IPS-NIHi7 (cell line): ENCODE measurements around the gene GRIP1.

Experiments used
- DNase-seq: peaks from one replicate; pipeline ENCODE4 v3.0.0; 2012; ENCODE audit warnings: mixed read lengths; ENCODE audit errors: extremely low spot score

The GRIP1 gene

GRCh38 chr12:66692170-66692569 is 13.3 kb upstream of the GRIP1 start:
- DNase-seq: no peak

GRCh38 chr12:66688846-66689439 is 10.1 kb upstream of the GRIP1 start:
- DNase-seq: peak; percentile 83

DNA sequence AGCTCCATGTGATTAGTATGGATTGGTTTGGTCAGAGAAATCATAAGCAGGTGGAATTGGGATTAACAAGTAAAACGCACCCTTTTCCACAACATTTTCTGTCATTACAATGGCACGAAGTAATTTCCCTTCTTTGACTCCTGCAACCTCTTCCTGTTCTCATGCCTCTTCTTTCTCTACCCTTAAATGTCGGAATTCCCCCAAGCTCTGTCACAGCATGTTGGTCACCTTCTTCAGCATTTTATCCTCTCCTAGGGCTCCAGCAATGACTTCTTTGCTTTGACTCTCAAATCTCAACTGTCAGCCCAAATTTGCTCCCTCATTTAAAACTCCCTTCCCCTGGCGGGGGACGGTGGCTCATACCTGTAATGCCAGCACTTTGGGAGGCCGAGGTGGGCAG is 5.3 kb upstream of the GRIP1 start:
- DNase-seq: no peak

GRCh38 chr12:66683822-66684221 is 4.9 kb upstream of the GRIP1 start:
- DNase-seq: no peak

DNA sequence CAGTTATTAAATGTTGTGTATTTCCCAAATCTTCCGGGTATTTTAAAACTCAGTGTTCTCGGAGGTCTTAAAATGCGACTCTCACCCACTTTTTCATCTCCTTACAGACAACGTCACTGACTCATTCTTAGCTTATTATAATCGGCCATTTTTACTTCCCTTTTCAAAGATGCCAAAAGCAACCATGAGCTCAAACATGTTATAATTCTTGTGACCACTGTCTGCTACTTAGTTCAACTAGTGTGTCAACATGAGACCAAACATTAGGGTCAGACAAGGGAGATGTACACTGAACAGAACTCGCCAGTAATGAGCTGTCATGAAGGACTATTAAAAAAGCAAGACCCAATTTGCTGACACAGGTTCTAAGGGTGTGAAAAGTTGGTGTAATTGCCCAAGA is 4.2 kb upstream of the GRIP1 start:
- no peak for DNase-seq

- DNase-seq: no peak
Measured at GRCh38 chr12:66679461-66680084, 697 bp upstream of the GRIP1 start.

GRCh38 chr12:66676241-66676640 is 2.6 kb downstream of the GRIP1 start:
- DNase-seq: no peak

GRCh38 chr12:66674495-66675122 is 4.3 kb downstream of the GRIP1 start:
- no peak for DNase-seq

DNA sequence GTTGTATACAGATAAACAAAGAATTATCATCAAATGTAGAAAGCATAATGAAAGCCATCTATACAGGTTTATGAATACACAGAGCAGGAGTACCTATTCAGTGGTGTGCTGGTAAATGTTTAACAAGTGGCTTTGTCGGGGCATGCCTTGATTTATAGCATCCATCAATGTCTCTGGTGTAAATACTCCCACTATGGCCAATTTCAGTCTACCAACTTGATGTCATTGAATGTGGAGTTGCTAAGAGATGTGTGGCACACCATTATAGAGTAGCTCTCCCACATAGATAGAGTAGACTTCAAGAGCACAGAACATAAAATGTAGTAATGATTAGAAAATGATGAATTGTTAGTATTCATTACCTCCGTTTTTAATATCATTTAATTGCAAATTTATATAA is 9.3 kb downstream of the GRIP1 start:
- DNase-seq: no peak

GRCh38 chr12:66668311-66668710 is 10.6 kb downstream of the GRIP1 start:
- no peak for DNase-seq

- no peak for DNase-seq
Measured at GRCh38 chr12:66667906-66668305, 11.0 kb downstream of the GRIP1 start.

GRCh38 chr12:66666481-66666880 is 12.4 kb downstream of the GRIP1 start:
- DNase-seq: no peak

DNA sequence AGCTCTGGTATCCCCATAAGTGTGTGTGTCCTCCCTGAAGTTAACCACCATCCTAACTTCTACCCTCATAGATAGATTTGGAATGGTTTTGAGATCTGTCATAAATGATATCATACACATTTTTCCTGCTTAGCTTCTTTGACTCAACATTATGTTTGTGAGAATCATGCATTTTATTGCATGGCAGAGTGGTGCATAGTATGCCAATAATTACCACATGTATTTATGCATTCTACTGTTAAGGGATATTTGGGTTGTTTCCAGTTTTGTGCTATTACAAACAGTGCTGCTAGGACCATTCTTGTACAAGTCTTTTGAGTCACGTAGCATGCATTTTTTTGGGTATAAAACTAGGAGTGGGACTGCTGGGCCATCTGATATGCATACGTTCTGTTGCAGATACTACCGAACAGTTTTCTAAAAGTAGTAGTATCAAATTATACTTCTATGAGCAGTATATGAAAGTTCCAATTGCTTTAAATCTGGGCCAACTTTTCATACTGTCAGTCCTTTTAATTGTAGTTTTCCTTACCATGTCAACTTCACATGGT is 13.4 kb downstream of the GRIP1 start:
- DNase-seq: no peak

DNA sequence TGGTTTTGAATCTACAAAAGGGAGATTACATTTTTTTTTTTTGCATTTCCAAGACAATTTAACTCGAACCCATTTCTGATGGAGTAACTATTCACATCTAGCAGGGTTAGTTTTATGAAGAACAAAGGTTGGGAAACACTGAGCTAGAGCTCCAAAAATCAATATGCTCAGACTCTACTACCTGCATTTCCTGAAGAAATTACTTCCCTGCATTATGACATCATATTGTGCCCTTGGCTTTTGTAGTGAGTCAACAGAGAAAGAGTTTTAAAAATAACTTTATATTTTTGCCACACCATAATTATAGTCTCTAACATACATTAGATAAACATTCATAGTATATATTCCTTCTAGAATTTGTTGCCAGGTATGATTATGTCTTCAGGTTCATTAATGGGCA is 14.8 kb downstream of the GRIP1 start:
- DNase-seq: no peak

GRCh38 chr12:66663611-66664010 is 15.3 kb downstream of the GRIP1 start:
- DNase-seq: no peak

DNA sequence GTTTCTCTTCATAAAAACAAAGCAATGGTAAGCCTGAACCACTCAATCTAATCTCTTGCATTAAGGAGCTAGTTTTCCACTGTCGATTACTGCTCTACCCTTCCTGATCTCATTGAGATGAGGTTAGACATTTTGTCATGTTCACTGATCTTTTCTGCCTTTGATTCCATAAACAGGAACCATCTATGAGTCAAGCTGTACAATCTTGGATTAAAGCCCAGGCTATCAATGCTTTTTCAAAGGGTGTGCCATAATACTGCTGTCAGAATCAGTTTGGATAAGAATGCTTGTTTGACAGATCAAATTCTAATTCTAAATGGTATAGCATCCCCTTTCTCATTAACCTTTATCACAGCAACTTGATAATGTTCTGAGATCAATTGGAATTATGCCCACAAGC is 16.1 kb downstream of the GRIP1 start:
- DNase-seq: no peak

DNA sequence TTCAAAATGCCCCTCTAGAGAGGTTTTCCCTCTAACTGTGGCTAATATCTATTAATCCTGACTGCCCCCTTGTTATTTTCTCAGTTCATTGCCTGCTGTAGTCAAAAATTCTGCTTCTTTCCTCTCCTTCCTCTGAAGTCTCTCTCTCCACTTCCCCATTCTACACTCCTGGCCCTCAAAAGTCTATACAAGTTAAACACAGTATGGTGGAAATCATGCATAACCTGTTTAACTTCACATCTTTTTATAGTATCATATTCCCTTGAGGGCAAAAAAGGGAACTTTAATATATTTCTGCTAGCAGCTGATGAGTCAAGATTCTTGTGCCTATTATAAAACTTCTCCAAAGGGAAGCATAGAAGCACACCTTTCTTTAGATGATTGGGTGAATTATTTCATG is 16.7 kb downstream of the GRIP1 start:
- no peak for DNase-seq

GRCh38 chr12:66661357-66661756 is 17.5 kb downstream of the GRIP1 start:
- no peak for DNase-seq

GRCh38 chr12:66653796-66654195 is 25.1 kb downstream of the GRIP1 start:
- peak; percentile 44 for DNase-seq

DNA sequence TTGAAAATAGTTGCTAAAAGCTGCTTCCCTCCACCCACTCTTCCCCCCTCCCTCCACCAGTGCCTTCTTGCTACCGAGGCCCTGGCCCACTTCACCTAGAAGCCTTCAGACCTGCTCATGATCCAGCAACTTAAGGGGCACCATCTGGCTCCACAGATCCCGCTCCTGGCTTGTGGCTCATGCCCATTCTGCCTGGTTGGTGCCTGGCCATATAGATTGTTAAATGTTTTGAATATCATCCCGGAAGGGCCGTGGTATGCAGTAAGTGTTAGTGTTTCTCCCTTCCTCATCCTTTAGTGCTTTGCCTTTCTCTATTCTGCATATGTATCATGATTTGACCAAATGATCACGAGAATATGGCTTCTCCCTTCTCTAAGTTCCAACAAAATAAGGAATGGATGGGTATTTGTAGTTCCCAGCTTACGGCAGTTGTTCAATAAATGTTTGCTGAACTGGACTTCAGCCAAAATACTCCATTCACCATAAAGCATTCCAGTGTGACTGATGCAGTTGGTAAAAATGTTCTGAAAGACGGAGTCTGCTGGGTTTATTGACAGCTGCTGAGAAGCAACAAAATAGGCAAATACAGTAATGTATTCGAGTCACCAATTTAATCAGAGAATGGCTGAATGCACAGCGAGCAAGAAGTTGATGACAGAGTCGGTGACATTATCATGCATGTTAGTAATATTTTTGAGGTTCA is 30.7 kb downstream of the GRIP1 start:
- DNase-seq: no peak

DNA sequence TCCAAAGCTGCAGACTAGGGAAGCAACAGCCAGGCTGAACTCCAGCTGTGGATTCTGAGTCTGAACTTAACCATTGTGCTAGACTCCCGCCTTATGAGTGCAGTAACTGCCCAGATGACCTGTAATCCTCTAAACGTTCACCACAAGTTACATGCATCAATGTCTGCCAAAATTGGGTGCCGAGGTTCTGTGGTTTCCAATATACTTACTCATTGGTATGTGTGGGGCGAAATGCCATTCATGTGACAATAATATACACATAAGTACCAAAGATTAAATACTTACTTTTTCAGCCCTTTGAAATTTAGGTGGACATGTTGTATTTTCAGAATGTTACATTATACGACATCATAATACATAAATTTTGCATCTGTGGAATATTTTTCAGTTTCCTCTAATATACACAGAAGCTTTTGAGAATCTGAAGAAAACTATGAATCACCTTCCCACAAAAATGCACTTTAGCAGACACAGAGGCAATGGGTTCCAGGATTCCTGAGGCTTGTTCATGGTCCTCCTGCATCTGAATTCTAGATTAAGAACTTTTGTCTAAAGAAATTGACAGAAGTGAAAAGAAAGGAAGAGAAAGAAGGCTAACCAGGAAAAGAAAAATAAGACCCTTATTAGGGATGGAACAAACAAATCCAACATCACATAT is 31.7 kb downstream of the GRIP1 start:
- no peak for DNase-seq

DNA sequence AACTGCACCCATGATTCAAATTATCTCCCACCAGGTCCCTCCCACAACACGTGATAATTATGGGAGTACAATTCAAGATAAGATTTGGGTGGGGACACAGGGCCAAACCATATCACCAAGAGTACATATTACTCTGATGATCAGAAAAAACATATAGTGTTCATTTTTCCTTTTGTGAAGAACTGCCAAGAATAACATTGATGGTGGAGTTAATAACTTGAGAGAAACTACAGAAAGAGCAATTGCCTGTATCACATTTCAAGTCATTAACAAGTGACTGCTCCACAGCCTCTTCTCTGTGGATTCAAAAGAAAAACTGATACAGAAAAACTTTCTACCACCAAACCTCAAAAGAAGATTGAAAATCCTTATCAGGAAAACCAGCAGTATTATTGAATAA is 34.7 kb downstream of the GRIP1 start:
- DNase-seq: no peak
